HuH-7.5 (cell line): ENCODE data around the gene C3.
"Not testable (repeated sequence)": the region's sequence is repeated elsewhere in the genome, so short reads cannot be mapped to it uniquely, and the experiment has no call there.

Experiments used
- DNase-seq: peaks from one replicate; pipeline ENCODE4 v3.0.0; 2011; ENCODE audit warnings: low spot score

The C3 gene

DNA sequence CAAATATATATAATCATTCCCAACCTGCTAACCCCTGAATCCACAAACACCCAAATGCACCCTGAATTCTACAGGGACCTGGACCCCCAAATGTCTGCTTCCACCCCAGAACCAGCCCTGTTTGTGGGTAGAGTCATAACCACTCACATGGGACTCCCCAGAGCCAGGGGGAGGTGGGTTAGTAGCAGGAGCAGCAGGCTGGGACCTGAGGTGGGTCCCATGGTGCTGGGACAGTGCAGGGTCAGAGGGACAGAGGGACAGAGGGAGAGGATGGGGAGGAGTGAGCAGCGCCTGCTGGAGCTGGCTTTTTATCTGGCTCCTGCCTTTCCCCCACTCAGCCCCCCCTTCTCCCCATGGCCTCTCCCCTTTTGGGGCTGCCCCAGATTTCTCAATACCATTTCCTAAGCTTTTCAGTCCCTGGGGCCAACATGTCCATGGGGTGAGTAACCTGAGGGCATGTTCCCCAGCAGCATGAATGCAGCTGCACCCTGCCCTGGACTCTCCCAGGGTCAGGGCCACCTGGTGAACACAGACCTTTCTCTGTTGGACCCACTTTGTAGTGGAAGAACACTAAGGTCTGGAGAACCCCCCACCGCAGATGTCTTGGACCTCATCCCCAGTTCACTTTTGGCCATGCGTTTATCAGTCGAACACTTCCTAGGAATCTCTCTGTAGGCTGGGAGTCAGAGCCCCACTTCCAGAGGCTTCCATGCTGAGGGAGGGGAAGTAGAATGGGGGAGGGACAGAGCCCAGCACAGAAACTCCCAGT, at the start of gene C3:
TSS of gene C3 (minus strand) at position 282 of the 769 bp plus-strand sequence. CDS start at position 221, 61 bp downstream.
- peak; percentile 89 for DNase-seq

DNA sequence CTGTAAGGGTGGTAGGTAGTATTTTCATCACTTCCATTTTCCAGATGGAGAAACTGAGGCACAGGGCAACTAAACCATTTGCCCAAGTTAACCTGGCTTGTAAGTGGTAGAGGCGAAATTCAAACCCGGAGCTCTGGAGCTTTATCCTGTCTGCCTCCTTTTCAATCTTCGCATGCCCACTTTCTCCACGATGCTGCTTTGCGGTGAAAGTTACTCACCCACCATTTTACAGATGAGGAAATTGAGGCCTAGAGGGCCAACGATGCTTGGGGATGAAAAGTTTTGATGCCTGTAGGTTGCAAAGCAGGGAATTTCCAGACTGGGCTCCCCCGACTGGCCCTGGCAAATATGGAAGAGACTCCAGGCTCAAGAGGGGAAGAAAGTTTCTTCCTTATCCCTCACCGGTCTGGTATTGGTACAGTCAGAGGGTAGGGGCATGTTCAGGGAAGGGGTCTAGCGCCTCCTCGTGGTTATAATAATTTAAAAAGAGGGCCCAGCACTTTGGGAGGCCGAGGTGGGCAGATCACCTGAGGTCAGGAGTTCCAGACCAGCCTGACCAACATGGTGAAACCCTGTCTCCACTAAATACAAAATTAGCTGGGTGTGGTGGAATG, 48.7 kb upstream of the C3 start:
- peak; percentile 51 for DNase-seq

- DNase-seq, result no peak
Observed at GRCh38 chr19:6768236-6768785, 47.9 kb upstream of the C3 start.

- DNase-seq, result no peak
Observed at GRCh38 chr19:6767357-6768235, 47.1 kb upstream of the C3 start, which contains the start of gene SH2D3A. Gene SH2D3A (minus strand): TSS chr19:6767435. CDS start chr19:6763748, 3,687 bp downstream.

DNA sequence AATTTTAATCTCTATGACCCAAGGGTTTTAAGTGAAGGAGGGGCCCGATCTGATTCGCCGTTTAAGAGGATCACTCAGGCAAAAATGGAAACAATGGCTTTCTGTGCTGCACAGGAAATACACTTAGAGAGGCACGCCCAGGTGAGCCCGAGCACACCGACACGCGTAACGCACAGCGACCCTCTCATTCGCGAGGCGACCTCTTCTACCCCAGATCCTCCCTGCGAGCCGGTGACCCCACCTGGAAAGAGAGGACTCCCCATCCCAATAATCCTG, 46.6 kb upstream of the C3 start:
- DNase-seq, result no peak

DNA sequence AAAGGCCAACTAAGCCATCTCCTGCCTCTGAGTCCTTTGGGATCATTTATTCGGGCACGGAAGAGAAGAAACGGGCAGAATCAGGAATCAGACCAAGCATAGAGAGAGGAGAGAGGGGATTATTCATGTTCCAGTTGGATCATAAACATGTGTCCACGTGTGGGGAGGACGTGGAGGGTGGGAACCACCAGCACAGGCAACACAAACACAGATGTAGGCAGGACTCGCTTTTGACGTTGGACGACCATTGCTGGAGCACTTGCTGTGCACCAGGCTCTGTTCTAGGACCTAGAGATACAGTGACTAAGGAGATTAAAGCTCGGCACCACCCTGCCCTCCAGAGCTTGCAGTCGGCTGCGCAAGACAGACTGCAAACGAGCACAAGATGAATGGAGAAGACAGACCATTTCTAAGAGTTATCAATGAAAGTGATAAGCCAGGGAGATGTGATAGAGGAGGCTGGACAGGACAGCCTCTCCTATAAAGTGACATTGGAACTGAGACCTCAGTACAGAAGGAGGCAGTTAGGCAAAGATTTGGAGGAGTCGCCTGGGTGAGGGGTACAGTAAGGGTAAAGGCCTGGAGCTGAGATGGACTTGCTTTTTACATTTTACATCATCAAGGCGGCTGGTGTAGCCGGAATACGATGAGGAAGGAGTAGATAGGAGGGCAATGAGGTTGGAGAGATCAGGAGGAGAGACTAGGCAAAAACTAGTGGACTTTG, 46.1 kb upstream of the C3 start:
- DNase-seq, result no peak

GRCh38 chr19:6765738-6766356, 45.4 kb upstream of the C3 start:
- DNase-seq, result no peak

GRCh38 chr19:6762253-6762797, 41.9 kb upstream of the C3 start:
- DNase-seq, result not testable (repeated sequence)

DNA sequence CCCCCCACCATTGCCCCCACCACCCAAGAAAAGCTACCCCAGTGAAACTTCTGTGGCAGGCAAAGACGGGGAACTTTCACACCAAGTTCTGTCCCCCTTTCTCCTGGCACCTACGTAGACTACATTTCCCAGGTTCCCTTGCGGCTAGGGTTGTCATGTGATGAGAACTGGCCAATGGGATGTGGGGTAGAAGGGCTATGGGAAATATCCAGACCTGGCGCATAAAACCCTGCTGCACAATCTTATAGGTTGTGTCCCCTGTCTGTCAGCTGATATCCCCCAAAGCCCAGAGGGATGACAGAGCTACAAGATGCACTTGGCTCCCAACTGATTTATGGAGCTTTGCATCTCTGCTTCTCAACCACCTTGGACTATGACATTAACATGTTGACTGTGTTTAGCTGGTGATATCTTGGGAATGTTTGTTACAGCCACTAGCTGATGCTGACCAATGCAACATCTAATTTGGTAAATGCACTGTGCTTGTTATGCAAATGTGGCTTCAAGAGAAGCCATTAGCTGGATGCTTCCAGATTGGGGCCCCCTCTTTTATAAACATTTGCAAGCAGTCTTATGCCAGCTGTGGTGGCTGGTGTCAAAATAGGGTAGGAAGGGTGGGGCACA, 40.7 kb upstream of the C3 start:
- no peak for DNase-seq

DNA sequence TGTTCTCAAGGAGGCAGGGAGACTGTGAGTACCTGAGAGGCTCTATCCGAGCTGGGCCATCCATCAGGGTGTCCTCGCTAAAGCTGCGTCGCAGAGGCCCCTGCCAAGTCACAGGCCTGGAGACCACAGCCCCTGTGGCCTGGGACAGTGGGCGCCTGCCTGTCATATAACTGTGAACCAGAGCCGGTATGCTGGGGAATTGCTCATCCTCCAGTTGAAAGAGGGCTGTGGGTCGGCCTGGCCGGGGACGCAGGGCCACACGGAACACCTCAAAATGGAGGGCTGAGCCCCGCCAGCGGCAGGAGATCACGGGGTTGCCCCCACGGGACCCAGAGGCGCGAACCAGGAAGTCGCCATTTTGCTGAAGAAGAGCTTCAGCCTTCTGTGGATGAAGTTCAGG, 40.2 kb upstream of the C3 start:
- no peak for DNase-seq

- DNase-seq, result no peak
Observed at GRCh38 chr19:6754653-6755463, 34.4 kb upstream of the C3 start.

DNA sequence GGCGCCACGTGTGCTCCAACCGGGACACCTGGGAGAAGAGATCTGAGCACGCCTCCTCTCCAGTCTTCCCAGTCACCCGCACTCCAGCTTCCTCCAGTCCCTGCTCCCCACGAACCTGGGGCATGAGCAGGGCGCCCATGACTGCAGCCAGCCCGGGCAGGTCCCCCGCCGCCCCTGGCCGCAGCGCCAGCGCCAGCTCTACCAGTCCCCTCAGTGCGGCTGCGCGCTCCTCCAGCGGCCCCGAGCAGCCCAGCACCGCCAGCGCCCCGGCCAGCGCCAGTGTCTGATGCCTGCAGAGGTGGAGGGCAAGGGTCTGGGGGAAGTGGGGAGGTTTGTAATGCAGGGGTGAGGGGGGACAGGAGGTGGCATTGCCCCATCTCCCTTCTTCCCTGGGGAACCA, 33.7 kb upstream of the C3 start:
- no peak for DNase-seq

- DNase-seq, result peak; percentile 96
Observed at GRCh38 chr19:6753178-6754031, 33.0 kb upstream of the C3 start.

- DNase-seq, result peak; percentile 87
Observed at GRCh38 chr19:6752256-6753177, 32.1 kb upstream of the C3 start.

DNA sequence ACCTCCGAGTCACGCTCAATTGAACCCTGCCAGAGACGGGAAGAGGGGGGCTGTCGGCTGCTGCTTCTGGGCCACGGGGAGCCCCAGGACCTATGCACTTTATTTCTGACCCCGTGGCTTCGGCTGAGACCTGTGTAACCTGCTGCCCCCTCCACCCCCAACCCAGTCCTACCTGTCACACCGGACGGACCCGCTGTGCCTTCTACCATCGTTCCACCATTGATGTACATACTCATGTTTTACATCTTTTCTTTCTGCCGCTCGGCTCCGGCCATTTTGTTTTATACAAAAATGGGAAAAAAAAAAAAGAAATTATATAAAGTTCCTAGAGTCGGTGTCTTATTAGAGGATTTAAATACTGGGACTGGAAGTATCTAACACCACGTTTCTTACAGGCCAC, 30.7 kb upstream of the C3 start:
- DNase-seq, result no peak

DNA sequence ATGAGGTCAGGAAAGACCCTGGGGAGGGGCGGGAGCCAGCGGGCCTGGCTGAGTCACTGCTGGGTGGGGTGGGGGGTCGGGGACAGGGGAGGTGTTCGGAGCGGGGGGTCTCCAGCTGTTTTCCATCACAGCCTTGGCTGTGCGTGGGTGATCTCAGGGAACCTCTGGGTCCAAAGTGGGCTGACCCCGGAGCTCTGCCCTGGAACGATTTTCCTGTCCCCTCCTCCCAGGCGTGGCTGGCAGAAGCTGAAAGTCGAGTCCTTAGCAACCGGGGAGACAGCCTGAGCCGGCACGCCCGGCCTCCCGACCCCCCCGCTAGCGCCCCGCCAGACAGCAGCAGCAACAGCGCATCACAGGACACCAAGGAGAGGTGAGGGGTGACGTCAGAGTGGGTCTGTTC, 29.6 kb upstream of the C3 start:
- DNase-seq, result no peak

DNA sequence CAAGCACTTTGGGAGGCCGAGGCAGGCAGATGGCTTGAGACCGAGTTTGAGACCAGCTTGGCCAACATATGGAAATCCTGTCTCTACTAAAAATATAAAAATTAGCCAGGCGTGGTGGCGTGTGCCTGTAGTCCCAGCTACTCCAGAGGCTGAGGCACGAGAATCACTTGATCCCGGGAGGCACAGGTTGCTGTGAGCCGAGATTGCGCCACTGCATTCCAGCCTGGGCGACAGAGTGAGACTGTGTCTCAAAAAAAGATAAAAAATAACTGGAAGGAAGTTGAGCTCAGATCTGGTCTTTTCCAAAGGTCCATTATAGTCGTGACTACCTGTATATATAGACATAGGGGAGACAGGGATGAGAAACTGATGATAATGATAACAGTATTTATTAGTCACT, 28.1 kb upstream of the C3 start:
- not testable (repeated sequence) for DNase-seq

GRCh38 chr19:6745965-6746364, 25.5 kb upstream of the C3 start:
- no peak for DNase-seq
